Stimulated activated memory B cell treated with anti-CD40 and anti-IgM and Interleukin-4, amounts not matched to agents 10 μg/mL and 1 μg/mL and 100 μg/mL, for 72 hours (primary cell): ENCODE measurements around the gene SSC5D.

ENCODE experiments used
- ATAC-seq: fragments of 150-1000 bp; cut with Tn5 transposase; 2 replicates; pipeline ENCODE4 v1.10.0; 2021
- H3K27ac Mint-ChIP-seq: one replicate; pipeline ENCODE4 v1.8.0; 2022; ENCODE audit warnings: mild to moderate bottlenecking, mixed read lengths
- H3K27me3 Mint-ChIP-seq: one replicate; pipeline ENCODE4 v1.8.0; 2022; ENCODE audit warnings: mixed read lengths
- H3K36me3 Mint-ChIP-seq: one replicate; pipeline ENCODE4 v1.8.0; 2022; ENCODE audit warnings: mixed read lengths
- H3K4me1 Mint-ChIP-seq: one replicate; pipeline ENCODE4 v1.8.0; 2022; ENCODE audit warnings: mixed read lengths
- H3K4me3 Mint-ChIP-seq: one replicate; pipeline ENCODE4 v1.8.0; 2022; ENCODE audit warnings: mild to moderate bottlenecking, moderate library complexity, mixed read lengths
- H3K9me3 Mint-ChIP-seq: one replicate; pipeline ENCODE4 v1.8.0; 2022; ENCODE audit warnings: mixed read lengths

Gene SSC5D

GRCh38 chr19:55461974-55462626 is 26.1 kb upstream of the SSC5D start:
- no peak for ATAC-seq
- peaks cover 29% of the 10 kb centered on the region for H3K4me1 Mint-ChIP-seq
- H3K27me3 Mint-ChIP-seq = no peaks in the 10 kb centered on the region
- peaks cover 5% of the 10 kb centered on the region for H3K36me3 Mint-ChIP-seq
- H3K9me3 Mint-ChIP-seq = no peaks in the 10 kb centered on the region
- peak overlapping the region; percentile 83 for H3K27ac Mint-ChIP-seq
- peak overlapping the region; percentile 87 for H3K4me3 Mint-ChIP-seq

GRCh38 chr19:55462722-55463121 is 25.5 kb upstream of the SSC5D start:
- Mint-ChIP-seq H3K9me3 (no peaks in the 10 kb centered on the region), H3K27ac (peak overlapping the region; percentile 83), H3K36me3 (peaks cover 5% of the 10 kb centered on the region), H3K27me3 (no peaks in the 10 kb centered on the region), H3K4me1 (peaks cover 30% of the 10 kb centered on the region), H3K4me3 (peak overlapping the region; percentile 87)
- ATAC-seq = no peak

DNA sequence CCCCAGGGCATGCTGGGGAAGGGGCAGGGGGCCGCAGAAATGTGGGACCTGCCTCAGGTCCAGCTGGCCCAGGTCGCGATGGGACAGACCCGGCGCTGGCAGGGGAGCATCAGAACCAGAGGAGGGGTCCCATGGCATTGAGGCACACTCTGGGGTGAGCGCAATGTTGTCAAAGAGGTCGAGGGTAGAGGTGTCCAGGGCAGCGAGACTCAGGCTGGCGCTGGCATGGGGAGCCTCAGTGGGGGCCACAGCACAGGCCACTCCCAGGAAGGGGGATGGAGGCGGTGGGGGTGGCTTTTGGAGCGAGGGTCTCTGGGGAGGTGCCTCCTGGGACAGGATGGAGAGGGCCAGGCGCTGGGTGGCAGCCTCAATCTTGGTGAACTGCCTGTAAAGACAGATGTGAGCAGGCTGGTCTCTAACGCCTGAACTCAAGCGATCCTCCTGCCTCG is 24.6 kb upstream of the SSC5D start:
- peaks cover 35% of the 10 kb centered on the region for H3K4me1 Mint-ChIP-seq
- no peaks in the 10 kb centered on the region for H3K9me3 Mint-ChIP-seq
- peaks cover 4% of the 10 kb centered on the region for H3K36me3 Mint-ChIP-seq
- H3K4me3 Mint-ChIP-seq = no peak overlapping the region
- no peaks in the 10 kb centered on the region for H3K27me3 Mint-ChIP-seq
- no peak overlapping the region for H3K27ac Mint-ChIP-seq
- ATAC-seq = no peak

DNA sequence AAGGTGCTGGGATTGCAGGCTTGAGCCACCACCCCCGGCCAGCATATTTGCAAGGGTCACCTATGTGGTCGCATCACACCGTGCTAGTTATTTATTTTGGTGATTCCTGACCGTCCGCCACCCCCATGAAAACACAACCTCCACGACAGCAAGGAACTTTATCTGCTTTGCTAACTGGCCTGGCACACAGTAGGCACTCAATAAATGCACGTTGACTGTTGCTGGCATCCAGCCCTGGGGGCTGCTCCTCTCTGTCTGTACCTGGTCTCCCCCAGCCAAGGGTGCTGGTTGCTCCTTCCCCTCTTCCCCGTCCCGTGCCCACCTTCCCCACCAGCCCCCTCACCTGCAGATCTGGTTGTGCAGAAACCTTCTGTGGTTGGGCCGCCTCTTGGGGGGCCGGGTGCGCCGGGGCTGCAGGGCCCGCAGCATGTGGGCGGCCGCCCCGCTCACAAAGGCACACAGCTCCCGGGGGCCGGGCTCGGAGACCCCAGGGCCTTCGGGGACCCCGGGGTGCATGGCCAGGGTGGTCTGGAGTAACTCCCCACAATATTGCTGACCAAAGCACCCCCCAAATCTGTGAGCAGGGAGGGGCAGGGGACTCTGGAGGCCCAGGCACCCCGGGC is 24.1 kb upstream of the SSC5D start:
- no peaks in the 10 kb centered on the region for H3K9me3 Mint-ChIP-seq
- ATAC-seq = no peak
- H3K4me3 Mint-ChIP-seq = no peak overlapping the region
- H3K4me1 Mint-ChIP-seq = peaks cover 35% of the 10 kb centered on the region
- no peak overlapping the region for H3K27ac Mint-ChIP-seq
- no peaks in the 10 kb centered on the region for H3K27me3 Mint-ChIP-seq
- H3K36me3 Mint-ChIP-seq = no peaks in the 10 kb centered on the region

- no peaks in the 10 kb centered on the region for H3K9me3 Mint-ChIP-seq
- no peak for ATAC-seq
- no peaks in the 10 kb centered on the region for H3K36me3 Mint-ChIP-seq
- no peaks in the 10 kb centered on the region for H3K27me3 Mint-ChIP-seq
- peaks cover 32% of the 10 kb centered on the region for H3K4me1 Mint-ChIP-seq
- H3K4me3 Mint-ChIP-seq = no peak within 1 kb of the TSS
- no peak within 1 kb of the TSS for H3K27ac Mint-ChIP-seq
These were observed 23.6 kb upstream of the SSC5D start, which contains the start of gene C19orf85 for GRCh38 chr19:55464662-55465054. Gene C19orf85 (minus strand): TSS chr19:55464751. CDS start chr19:55464554, 197 bp downstream.

DNA sequence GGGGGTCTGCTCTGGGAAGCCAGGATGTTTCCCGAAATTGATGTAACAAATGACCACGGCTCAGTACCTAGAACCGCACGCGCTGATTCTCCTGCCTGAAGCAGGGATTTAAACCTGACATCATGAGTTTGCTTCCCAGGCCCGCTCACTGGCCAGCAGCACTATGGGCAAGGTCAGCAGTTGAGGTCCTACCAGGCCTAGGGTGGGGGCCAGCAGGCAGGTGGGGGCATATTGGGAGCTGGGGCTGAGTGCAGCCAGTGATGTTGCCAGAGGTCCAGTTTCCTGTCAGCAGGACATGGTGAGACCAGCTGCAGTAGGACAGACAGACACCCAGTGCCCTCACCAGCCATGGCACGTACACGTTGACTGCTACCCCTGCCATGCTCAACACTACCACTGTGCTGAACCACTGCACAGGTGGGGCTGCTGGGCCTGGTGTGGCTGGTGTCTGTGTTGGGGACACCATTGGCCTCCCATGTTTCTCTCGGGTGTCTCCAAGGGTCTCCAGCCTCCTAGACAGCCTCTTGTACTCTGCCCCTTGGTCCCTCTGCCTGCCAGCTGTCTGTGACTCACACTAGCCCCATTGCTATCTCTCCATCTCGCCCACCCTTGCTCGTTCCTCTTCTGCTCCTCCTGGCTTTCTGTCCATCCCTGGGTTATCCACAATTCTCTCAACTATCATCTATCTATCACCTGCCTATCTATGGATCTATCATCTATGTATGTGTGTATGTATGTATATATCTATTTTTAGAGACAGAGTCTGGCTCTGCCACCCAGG is 22.6 kb upstream of the SSC5D start:
- H3K27ac Mint-ChIP-seq = no peak overlapping the region
- H3K4me1 Mint-ChIP-seq = peaks cover 22% of the 10 kb centered on the region
- no peak overlapping the region for H3K4me3 Mint-ChIP-seq

GRCh38 chr19:55466241-55466614 is 22.0 kb upstream of the SSC5D start:
- Mint-ChIP-seq H3K36me3 (no peaks in the 10 kb centered on the region), H3K27ac (no peak overlapping the region), H3K27me3 (no peaks in the 10 kb centered on the region), H3K4me3 (no peak overlapping the region), H3K4me1 (peaks cover 17% of the 10 kb centered on the region), H3K9me3 (no peaks in the 10 kb centered on the region)
- no peak for ATAC-seq

More for the DNA sequence above, 22.6 kb upstream of the SSC5D start:
- Mint-ChIP-seq H3K9me3 (no peaks in the 10 kb centered on the region), H3K27me3 (no peaks in the 10 kb centered on the region), H3K36me3 (no peaks in the 10 kb centered on the region)
- no peak for ATAC-seq

DNA sequence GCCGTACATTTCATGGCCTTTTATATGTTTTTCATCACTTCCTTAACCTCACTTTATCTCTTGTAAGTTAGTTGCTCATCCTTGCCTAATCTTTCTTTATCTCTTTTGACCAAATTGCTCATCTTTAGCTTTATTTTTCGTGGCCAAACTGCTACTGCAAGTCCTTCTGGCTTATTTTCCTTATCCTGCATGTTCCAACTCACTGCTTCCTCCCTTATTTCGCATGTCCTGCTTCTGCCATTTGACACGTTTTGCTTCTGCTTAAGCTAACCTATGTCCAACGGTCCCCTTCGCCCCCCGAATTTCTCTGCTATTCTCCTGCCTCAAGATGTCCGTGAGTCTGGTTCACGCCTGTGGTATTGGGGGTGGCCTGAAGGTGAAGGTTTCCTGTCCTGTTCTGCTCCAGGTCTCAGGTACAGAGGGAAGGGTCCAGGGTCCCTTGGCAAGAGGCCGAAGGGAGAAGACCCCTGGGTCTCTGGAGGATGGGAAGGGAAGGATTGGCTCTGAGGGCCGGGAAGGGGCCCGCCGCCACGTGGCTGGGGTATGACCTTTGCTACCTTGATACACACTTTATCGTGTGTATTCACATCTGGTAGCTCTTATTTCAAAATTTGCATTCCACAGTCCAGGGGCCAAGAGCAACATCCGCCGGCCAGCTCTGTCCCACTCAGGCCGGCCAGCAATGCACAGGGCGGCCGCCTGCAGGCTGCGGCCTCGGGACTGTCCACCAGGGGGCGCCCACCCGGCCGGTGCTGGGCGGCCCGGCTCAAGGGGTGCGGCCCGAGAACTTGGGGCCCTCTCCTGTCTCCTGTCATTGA is 20.8 kb upstream of the SSC5D start:
- H3K27me3 Mint-ChIP-seq = no peaks in the 10 kb centered on the region
- peaks cover 10% of the 10 kb centered on the region for H3K4me1 Mint-ChIP-seq
- no peaks in the 10 kb centered on the region for H3K9me3 Mint-ChIP-seq
- peak; percentile 85 for ATAC-seq
- no peak overlapping the region for H3K27ac Mint-ChIP-seq
- H3K4me3 Mint-ChIP-seq = no peak overlapping the region
- no peaks in the 10 kb centered on the region for H3K36me3 Mint-ChIP-seq

GRCh38 chr19:55468054-55468393 is 20.2 kb upstream of the SSC5D start:
- H3K9me3 Mint-ChIP-seq = no peaks in the 10 kb centered on the region
- no peak overlapping the region for H3K4me3 Mint-ChIP-seq
- H3K36me3 Mint-ChIP-seq = no peaks in the 10 kb centered on the region
- no peak overlapping the region for H3K27ac Mint-ChIP-seq
- H3K4me1 Mint-ChIP-seq = peaks cover 6% of the 10 kb centered on the region
- no peaks in the 10 kb centered on the region for H3K27me3 Mint-ChIP-seq
- no peak for ATAC-seq

GRCh38 chr19:55471266-55471665 is 17.0 kb upstream of the SSC5D start:
- no peak for ATAC-seq
- no peaks in the 10 kb centered on the region for H3K36me3 Mint-ChIP-seq
- H3K27ac Mint-ChIP-seq = no peak overlapping the region
- H3K27me3 Mint-ChIP-seq = no peaks in the 10 kb centered on the region
- H3K9me3 Mint-ChIP-seq = no peaks in the 10 kb centered on the region
- H3K4me1 Mint-ChIP-seq = peaks cover 14% of the 10 kb centered on the region
- H3K4me3 Mint-ChIP-seq = no peak overlapping the region

- H3K27me3 Mint-ChIP-seq = no peaks in the 10 kb centered on the region
- H3K9me3 Mint-ChIP-seq = no peaks in the 10 kb centered on the region
- no peaks in the 10 kb centered on the region for H3K36me3 Mint-ChIP-seq
- ATAC-seq = no peak
- no peak overlapping the region for H3K27ac Mint-ChIP-seq
- peaks cover 20% of the 10 kb centered on the region for H3K4me1 Mint-ChIP-seq
- H3K4me3 Mint-ChIP-seq = no peak overlapping the region
These were observed 15.8 kb upstream of the SSC5D start for GRCh38 chr19:55472463-55472862.

DNA sequence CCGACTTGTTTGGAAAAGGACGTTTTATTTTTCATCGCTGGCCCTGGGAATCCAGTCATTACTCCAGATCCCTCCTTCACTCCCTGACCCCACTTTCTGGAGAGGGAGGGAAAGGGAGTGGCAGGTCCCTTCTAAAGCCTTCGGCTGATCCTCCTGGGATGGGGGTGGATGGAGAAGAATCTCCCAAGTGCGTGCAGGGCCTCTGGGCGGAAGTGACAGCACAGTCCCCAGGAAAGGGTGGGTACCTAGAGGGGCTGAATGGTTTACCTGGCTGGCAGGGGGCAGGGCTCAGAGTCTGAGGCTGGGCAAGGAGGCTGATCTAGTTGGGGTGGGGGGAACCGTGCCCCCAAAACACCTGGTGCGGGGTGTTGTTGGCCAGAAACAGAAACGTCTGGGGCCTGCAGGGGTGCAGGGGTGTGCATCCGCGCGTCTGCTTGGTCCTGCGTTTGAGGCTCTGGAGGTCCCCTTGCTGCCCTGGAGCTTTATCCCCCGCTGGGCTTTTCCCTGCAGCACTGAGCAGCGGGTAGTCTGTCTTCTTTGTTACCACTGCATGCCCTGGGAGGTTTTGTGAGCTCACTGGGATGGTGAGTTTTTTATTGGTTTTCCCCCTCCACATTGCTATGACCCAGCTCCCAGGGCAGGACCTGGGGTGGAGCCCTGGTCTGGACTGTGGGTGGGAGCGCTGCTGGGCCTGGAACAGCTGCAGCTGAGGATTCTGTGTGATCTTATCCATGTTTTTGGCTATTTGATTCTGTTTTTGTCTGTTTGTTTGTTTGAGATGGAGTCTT is 14.8 kb upstream of the SSC5D start:
- peaks cover 7% of the 10 kb centered on the region for H3K36me3 Mint-ChIP-seq
- H3K4me3 Mint-ChIP-seq = no peak overlapping the region
- H3K27ac Mint-ChIP-seq = no peak overlapping the region
- H3K27me3 Mint-ChIP-seq = no peaks in the 10 kb centered on the region
- no peaks in the 10 kb centered on the region for H3K9me3 Mint-ChIP-seq
- H3K4me1 Mint-ChIP-seq = peaks cover 24% of the 10 kb centered on the region
- ATAC-seq = no peak

DNA sequence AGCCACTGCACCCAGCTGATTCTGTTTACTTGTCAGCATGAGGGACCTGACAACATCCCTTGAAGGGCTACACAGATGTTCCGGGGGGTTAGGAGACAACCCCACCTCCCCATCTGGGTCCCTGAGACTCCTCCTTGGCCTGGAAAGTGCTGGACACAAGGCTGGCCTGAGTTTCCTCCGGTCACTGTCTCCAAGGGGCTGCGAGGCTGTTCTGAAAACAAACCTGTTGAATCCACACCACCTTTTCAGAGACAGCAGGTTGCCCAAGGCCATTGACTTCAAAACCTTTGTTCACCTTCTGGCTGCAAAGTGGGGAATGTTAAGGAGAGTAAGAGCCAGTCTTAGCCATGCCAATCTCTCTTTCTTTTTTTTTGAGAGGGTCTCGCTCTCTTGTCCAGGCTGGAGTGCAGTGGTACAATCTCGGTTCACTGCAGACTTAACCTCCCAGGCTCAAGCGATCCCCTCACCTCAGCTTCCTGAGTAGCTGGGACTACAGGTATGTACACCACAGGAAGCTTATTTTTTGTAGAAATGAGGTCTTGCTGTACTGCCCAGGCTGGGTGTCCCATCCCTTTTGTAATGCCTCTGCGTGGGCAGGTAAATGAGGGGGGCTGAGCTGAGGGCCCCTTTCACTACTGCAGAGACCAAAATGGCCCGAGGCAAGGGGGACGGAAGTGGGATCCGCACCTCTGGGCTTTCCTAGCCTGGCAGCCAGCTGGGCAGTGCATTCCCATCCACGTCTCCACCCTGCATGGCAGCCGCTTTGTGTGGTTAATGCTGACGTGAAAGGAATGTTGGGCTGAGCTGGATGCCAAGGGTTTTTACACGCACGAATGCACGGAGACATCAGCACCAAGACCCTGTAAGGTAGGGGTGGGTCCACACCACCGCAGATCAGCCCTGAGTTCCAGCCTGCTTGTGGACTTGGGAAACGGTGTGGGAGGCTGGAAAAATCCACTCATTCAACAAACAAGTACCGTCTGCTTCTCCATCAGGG is 13.7 kb upstream of the SSC5D start:
- H3K4me1 Mint-ChIP-seq = peaks cover 36% of the 10 kb centered on the region

More for the DNA sequence above, 13.7 kb upstream of the SSC5D start:
- Mint-ChIP-seq H3K27me3 (no peaks in the 10 kb centered on the region), H3K27ac (no peak overlapping the region), H3K4me3 (peak overlapping the region; percentile 36), H3K36me3 (peaks cover 19% of the 10 kb centered on the region), H3K9me3 (no peaks in the 10 kb centered on the region)
- no peak for ATAC-seq
